ENCODE results near the gene LYSMD2.
A peak's percentile ranks its signal among the peaks of the same experiment; 100 is the strongest.

LYSMD2 gene

GRCh38 chr15:51718746-51719145, 18.7 kb downstream of the LYSMD2 start:
- DNase-seq = no peak

- no peak for DNase-seq
These were observed 19.2 kb downstream of the LYSMD2 start for GRCh38 chr15:51718219-51718618.

DNA sequence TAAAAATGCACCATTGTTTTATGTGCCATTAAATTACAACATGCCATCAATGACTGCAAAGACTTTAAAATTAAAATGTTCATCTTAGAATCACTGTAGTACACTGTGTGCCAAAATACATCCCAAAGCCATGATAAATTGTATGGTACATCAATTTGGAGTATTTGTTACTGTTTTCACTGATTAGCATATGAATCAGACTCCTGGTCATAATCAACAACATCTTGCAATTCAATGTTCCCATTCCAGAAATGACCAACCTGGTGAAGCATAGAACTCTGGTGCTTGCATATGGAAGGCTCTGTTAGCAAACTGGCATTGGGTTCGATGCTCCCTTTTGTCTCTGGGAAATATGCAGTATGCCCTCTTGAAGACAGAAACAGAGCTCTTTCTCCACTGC, 22.5 kb downstream of the LYSMD2 start:
- no peak for DNase-seq

DNA sequence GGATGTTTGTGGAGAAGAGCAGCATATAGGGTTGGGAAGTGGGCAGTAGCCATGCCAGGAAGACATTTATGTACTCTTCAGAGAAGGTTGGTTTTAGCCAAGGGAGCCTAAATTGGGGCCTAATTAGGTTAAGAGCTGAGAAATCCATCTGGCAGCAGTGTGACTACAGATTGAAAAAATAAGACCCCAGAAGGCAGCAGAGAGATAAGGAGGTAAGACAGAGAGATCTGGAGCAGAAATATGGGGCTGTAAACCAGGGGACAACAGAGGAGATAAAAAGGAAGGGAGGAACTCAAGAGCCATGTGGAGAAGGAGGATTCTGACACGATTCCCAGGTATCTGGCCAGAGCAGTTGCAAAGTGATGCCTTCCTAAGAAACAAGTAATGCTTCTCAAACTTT, 23.3 kb downstream of the LYSMD2 start:
- no peak for DNase-seq

GRCh38 chr15:51709031-51709430, 28.4 kb downstream of the LYSMD2 start:
- DNase-seq = no peak

GRCh38 chr15:51708013-51708412, 29.4 kb downstream of the LYSMD2 start:
- no peak for DNase-seq

- no peak for DNase-seq
These were observed 30.4 kb downstream of the LYSMD2 start for GRCh38 chr15:51706926-51707608.

DNA sequence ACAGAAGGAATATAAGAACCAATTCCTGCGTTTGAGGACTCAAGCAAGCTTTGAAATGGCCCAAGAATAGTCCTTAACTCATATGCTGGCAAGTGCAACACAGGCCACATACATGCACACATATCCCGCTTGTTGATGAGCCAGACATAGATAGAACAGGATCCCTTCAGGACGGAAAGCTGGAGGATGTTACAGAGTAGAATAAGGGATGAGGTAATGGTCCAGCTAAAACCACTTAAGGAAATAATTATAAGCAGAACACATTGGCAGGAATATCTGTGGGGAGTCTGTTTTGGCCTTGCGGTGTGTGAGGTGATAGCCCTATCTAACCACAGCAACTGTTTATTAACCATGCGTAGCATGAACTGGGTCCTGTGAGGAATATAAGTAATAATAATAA, 31.2 kb downstream of the LYSMD2 start:
- no peak for DNase-seq

DNA sequence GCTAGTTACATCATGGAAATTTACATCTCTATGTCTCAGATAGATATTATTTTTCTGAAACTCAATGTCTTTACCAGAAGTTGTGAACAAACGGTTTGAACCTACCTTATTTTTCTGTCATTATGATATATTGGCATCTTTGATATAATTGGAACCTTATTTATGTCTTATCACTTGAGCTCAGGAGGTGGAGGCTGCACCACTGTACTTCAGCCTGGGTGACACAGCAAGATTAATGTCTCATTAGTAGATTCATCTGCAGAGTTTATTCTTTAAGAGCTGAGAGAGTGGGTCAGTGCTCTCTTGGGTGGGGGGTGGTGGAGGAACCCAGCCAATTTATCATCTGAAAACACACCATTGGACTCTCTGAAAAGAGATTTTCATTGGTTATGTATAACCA, 34.7 kb downstream of the LYSMD2 start:
- no peak for DNase-seq

GRCh38 chr15:51699373-51699772, 38.1 kb downstream of the LYSMD2 start:
- no peak for DNase-seq

DNA sequence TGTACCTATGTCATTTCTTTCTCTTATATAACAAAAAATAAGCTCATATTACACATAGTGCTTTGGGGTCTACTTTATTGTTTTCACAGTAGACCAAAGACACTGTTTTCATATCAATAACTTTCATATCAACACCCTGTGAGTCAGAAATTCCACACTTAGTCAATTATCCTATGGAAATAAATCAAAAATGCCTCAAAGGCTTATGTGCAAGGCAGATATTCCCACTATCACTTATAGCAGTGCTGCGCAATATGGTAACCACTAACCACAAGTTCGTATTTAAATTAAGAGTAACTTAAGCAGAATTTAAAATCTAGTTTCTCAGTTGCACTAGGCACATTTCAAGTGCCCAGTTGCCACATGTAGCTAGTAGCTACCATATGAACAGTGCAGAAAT, 40.3 kb downstream of the LYSMD2 start:
- no peak for DNase-seq

- DNase-seq = no peak
These were observed 40.9 kb downstream of the LYSMD2 start for GRCh38 chr15:51696566-51696965.

DNA sequence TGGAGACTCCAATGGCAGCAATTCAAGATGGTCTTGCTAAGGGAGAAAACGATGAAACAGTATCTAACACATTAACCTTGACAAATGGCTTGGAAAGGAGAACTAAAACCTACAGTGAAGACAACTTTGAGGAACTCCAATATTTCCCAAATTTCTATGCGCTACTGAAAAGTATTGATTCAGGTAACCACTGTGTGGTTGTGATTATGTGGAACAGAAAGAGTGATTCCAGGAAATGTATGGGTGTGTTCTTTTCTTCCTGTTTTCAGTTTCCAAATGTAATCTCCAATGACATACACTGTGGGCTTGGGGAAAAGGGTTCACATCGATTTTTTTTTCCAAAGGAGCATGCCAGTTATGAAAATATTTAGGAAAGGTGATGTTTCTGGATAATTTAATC, 45.3 kb downstream of the LYSMD2 start:
- DNase-seq = no peak

DNA sequence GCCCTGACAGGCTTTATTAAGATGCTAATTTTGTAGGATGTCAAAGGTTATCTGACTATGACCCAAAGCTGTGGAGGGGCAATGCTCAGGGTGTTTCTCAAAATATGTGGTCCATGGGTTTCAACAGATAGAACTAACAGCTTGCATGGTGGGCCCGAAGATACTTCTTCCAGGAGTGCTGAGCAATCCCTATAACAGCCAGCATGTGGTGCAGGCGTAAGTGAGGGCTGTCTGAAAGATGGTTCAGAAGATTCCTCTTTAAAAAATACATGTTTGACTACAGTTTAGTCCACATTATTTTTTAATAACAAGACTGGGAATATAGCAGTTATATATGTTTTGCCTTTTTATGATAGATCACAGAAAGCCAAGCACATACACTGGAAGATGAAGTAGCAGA, 48.6 kb downstream of the LYSMD2 start:
- DNase-seq = no peak

DNA sequence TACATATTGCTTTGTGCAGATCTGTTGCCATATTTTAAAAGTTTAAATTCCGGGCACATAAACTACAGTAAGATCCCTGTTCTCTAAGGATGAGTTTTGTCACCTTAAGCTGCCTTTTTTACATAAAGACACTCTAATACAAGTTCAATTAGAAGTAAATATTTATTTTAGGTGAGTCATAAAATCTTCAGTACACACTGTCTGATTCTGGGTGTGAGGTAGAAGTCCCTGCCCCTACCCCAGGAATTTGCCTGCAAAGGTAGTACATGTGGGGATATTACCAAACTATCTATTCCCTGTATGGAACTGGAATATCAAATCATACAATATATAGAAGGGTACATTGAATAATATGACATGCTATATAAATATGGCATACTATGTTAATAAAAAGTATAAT, 49.9 kb downstream of the LYSMD2 start:
- no peak for DNase-seq

DNA sequence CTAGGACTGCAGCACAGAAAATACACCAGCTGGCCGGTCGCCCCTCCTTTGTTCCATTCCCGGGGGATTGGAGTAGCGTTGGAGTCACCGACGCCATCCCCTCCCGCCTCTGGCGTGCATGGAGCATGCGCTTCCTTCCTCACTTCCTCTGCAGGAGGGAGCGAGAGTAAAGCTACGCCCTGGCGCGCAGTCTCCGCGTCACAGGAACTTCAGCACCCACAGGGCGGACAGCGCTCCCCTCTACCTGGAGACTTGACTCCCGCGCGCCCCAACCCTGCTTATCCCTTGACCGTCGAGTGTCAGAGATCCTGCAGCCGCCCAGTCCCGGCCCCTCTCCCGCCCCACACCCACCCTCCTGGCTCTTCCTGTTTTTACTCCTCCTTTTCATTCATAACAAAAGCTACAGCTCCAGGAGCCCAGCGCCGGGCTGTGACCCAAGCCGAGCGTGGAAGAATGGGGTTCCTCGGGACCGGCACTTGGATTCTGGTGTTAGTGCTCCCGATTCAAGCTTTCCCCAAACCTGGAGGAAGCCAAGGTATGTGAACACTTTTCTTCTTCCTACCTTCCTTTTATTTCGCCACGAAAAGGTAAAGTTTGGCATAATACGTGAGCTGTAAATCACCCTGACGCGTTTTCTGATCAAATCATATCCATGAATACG, 56.0 kb downstream of the LYSMD2 start, which contains the start of gene SCG3:
Gene SCG3 (plus strand): TSS at position 201 of the 661 bp plus-strand sequence. CDS start 253 bp downstream, at position 454.
- peak; percentile 47 for DNase-seq

DNA sequence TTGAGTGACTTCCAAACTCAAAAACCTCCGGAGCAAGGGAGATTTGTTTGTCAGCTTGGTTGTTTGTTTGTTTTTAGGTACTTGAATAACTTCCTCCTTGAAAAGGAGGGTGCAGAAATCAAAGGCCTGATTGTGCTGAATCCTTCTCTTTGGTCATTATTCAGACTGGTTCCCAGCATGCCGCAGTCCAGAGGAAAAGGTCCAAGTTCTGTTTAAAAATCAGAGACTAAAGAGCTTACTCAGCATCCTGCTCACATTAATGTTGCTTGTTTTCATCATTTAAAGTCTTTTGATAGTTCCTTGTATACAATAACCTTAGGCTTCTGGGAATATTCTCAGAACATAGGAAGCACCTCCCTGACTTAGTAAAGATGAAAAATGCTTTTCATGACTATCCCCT, 57.1 kb downstream of the LYSMD2 start:
- DNase-seq = no peak

DNA sequence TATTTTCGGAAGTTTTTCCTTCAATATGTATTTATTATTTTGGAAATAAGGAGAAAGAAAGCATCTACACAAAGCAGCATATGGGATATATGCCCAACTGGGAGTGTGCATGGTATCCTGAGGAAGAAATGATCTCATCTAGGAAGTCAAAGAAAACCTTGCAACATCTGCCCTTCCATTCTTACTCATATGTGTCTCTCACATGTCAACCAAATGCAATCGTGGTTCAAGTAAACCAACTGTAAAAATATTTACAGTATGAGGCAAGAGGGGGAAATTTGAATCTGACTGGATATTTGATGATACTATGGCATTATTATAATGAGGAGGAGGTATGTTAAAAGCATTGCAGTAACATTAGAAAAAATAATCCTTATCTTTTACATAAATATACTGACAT, 59.4 kb downstream of the LYSMD2 start:
- no peak for DNase-seq

DNA sequence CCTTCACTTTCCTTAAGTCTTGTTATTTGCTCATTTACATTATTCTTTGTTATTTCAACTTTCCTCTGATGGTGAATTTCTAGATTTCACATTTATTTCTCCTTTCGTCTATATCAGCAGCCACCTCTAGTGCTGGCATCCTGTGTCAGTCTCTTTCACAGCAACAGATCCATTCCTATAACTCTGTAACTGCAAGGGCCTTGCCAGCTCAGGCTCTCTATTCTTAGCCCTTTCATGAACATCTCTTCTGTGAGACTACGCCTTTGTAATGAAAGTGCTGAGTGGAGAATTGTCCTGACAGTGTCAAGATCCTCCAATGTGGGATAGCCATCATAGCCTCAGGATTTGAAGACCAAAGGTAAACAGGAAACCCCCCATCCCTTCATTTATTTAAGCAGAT, 60.0 kb downstream of the LYSMD2 start:
- no peak for DNase-seq

DNA sequence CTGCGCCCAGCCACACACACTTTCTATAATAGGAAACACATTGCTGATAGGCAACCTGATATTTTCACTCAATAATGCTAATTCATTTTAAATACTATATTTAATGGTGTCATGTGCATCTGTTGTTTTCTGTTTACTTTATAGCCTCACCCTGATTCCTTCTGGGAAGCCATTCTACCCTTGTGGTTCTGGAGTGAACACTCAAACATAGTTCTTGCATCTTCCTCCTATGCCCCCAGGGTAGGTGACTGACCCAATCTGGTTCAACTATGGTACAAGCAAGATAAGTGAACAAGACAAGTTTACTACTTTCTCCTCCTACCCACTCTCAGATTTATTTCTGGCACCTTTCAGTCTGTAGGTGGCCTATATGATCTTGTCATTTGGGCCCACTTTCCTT, 60.4 kb downstream of the LYSMD2 start:
- no peak for DNase-seq

DNA sequence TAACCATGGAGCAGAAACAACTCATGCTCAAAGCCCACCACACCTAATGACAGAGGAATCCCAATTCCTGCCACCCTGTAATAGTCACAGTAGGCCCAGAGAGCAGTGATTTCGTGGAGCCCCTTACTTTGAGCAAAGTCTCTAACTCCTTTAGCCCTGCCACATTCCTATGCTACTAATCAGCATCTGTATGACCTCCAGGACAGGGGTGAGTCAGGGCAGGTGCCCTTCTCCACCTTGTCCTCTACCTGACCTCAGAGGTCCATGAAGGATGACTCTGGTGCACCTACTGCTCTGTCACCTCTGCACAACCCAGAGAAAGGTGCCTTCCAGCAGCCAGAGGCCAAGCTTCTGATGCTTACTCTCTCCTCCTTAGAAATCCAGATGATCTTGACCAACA, 62.2 kb downstream of the LYSMD2 start:
- no peak for DNase-seq
